Activated naive CD4-positive, alpha-beta T cell treated with anti-CD3 and anti-CD28 coated beads, Interleukin-2, amount 50 U/mL, for 24 hours (primary cell): ENCODE results near the gene SLC3A2.
"Not testable (repeated sequence)": the region's sequence is repeated elsewhere in the genome, so short reads cannot be mapped to it uniquely, and the experiment has no call there.

ENCODE experiments used
- H3K27ac Mint-ChIP-seq: one replicate; pipeline ENCODE4 v1.8.0; 2021; ENCODE audit warnings: mild to moderate bottlenecking, mixed read lengths
- H3K27me3 Mint-ChIP-seq: one replicate; pipeline ENCODE4 v1.8.0; 2021; ENCODE audit warnings: mixed read lengths
- H3K36me3 Mint-ChIP-seq: one replicate; pipeline ENCODE4 v1.8.0; 2021; ENCODE audit warnings: mixed read lengths
- H3K4me1 Mint-ChIP-seq: one replicate; pipeline ENCODE4 v1.8.0; 2021; ENCODE audit warnings: mixed read lengths
- H3K4me3 Mint-ChIP-seq: one replicate; pipeline ENCODE4 v1.8.0; 2021; ENCODE audit warnings: mild to moderate bottlenecking, mixed read lengths
- H3K9me3 Mint-ChIP-seq: one replicate; pipeline ENCODE4 v1.8.0; 2021; ENCODE audit warnings: mixed read lengths

SLC3A2 gene

GRCh38 chr11:62925308-62925707 lies 44.6 kb downstream of the SLC3A2 start:
- Mint-ChIP-seq H3K27me3 (peaks cover 48% of the 10 kb centered on the region), H3K4me1 (peaks cover 31% of the 10 kb centered on the region), H3K9me3 (no peaks in the 10 kb centered on the region), H3K4me3 (peak overlapping the region; percentile 59), H3K27ac (no peak overlapping the region), H3K36me3 (no peaks in the 10 kb centered on the region)

- Mint-ChIP-seq H3K9me3 (no peaks in the 10 kb centered on the region), H3K27me3 (peaks cover 48% of the 10 kb centered on the region), H3K27ac (no peak overlapping the region), H3K4me1 (peaks cover 31% of the 10 kb centered on the region), H3K36me3 (no peaks in the 10 kb centered on the region), H3K4me3 (peak overlapping the region; percentile 59)
Observed at GRCh38 chr11:62925745-62926679, 45.3 kb downstream of the SLC3A2 start.

GRCh38 chr11:62926680-62927455 lies 46.2 kb downstream of the SLC3A2 start:
- no peaks in the 10 kb centered on the region for H3K36me3 Mint-ChIP-seq
- H3K9me3 Mint-ChIP-seq = no peaks in the 10 kb centered on the region
- no peak overlapping the region for H3K27ac Mint-ChIP-seq
- H3K4me1 Mint-ChIP-seq = peaks cover 31% of the 10 kb centered on the region
- H3K27me3 Mint-ChIP-seq = peaks cover 54% of the 10 kb centered on the region
- no peak overlapping the region for H3K4me3 Mint-ChIP-seq

- no peak overlapping the region for H3K4me3 Mint-ChIP-seq
- no peaks in the 10 kb centered on the region for H3K9me3 Mint-ChIP-seq
- peaks cover 25% of the 10 kb centered on the region for H3K4me1 Mint-ChIP-seq
- no peak overlapping the region for H3K27ac Mint-ChIP-seq
- peaks cover 53% of the 10 kb centered on the region for H3K27me3 Mint-ChIP-seq
- H3K36me3 Mint-ChIP-seq = no peaks in the 10 kb centered on the region
Observed at GRCh38 chr11:62928011-62928410, 47.3 kb downstream of the SLC3A2 start.

GRCh38 chr11:62930157-62930556 lies 49.5 kb downstream of the SLC3A2 start:
- Mint-ChIP-seq H3K27me3 (peaks cover 49% of the 10 kb centered on the region), H3K9me3 (no peaks in the 10 kb centered on the region), H3K36me3 (no peaks in the 10 kb centered on the region), H3K27ac (no peak overlapping the region), H3K4me1 (peaks cover 17% of the 10 kb centered on the region), H3K4me3 (no peak overlapping the region)

- no peak overlapping the region for H3K4me3 Mint-ChIP-seq
- peaks cover 44% of the 10 kb centered on the region for H3K27me3 Mint-ChIP-seq
- H3K27ac Mint-ChIP-seq = no peak overlapping the region
- H3K4me1 Mint-ChIP-seq = peaks cover 12% of the 10 kb centered on the region
- H3K36me3 Mint-ChIP-seq = no peaks in the 10 kb centered on the region
- no peaks in the 10 kb centered on the region for H3K9me3 Mint-ChIP-seq
Observed at GRCh38 chr11:62930666-62931065, 50.0 kb downstream of the SLC3A2 start.

- H3K27me3 Mint-ChIP-seq = peaks cover 37% of the 10 kb centered on the region
- no peak overlapping the region for H3K4me3 Mint-ChIP-seq
- peaks cover 4% of the 10 kb centered on the region for H3K4me1 Mint-ChIP-seq
- no peaks in the 10 kb centered on the region for H3K36me3 Mint-ChIP-seq
- H3K9me3 Mint-ChIP-seq = no peaks in the 10 kb centered on the region
- no peak overlapping the region for H3K27ac Mint-ChIP-seq
Observed at GRCh38 chr11:62931499-62932278, 51.0 kb downstream of the SLC3A2 start.

- H3K4me1 Mint-ChIP-seq = peaks cover 3% of the 10 kb centered on the region
- peaks cover 9% of the 10 kb centered on the region for H3K9me3 Mint-ChIP-seq
- H3K27me3 Mint-ChIP-seq = peaks cover 26% of the 10 kb centered on the region
- H3K27ac Mint-ChIP-seq = no peak overlapping the region
- H3K36me3 Mint-ChIP-seq = no peaks in the 10 kb centered on the region
- no peak overlapping the region for H3K4me3 Mint-ChIP-seq
Observed at GRCh38 chr11:62933285-62933684, 52.6 kb downstream of the SLC3A2 start.

- H3K36me3 Mint-ChIP-seq = no peaks in the 10 kb centered on the region
- H3K4me3 Mint-ChIP-seq = no peak overlapping the region
- H3K27ac Mint-ChIP-seq = no peak overlapping the region
- peaks cover 3% of the 10 kb centered on the region for H3K4me1 Mint-ChIP-seq
- H3K9me3 Mint-ChIP-seq = peaks cover 9% of the 10 kb centered on the region
- H3K27me3 Mint-ChIP-seq = peaks cover 21% of the 10 kb centered on the region
Observed at GRCh38 chr11:62933750-62934495, 53.2 kb downstream of the SLC3A2 start.

GRCh38 chr11:62934496-62934785 lies 53.7 kb downstream of the SLC3A2 start:
- H3K4me1 Mint-ChIP-seq = peaks cover 3% of the 10 kb centered on the region
- no peak overlapping the region for H3K4me3 Mint-ChIP-seq
- peaks cover 18% of the 10 kb centered on the region for H3K27me3 Mint-ChIP-seq
- no peaks in the 10 kb centered on the region for H3K36me3 Mint-ChIP-seq
- H3K9me3 Mint-ChIP-seq = peaks cover 9% of the 10 kb centered on the region
- H3K27ac Mint-ChIP-seq = no peak overlapping the region

- H3K36me3 Mint-ChIP-seq, H3K4me3 Mint-ChIP-seq, H3K9me3 Mint-ChIP-seq, H3K27ac Mint-ChIP-seq, H3K27me3 Mint-ChIP-seq, H3K4me1 Mint-ChIP-seq: not testable (repeated sequence)
Observed at GRCh38 chr11:62937528-62937927, 56.8 kb downstream of the SLC3A2 start.
